ENCODE results near the gene SH3TC1. TPM values are rescaled to one million over a fixed set of nuclear protein-coding genes. Genes with fewer than 3 reads are reported as not detected.

SH3TC1 gene
- total RNA-seq, 2 experiments from 2014 or later = 5.9 to 6.0 TPM

- ChIA-PET POLR2A (no interaction called here), CTCF (interaction anchor here (0.7 kb wide), 1 partner anchor 9 kb away, joined by 5 read pairs; no protein-coding TSS in a partner anchor)
These were observed 23.7 kb downstream of the SH3TC1 start for GRCh38 chr4:8222609-8223388.

DNA sequence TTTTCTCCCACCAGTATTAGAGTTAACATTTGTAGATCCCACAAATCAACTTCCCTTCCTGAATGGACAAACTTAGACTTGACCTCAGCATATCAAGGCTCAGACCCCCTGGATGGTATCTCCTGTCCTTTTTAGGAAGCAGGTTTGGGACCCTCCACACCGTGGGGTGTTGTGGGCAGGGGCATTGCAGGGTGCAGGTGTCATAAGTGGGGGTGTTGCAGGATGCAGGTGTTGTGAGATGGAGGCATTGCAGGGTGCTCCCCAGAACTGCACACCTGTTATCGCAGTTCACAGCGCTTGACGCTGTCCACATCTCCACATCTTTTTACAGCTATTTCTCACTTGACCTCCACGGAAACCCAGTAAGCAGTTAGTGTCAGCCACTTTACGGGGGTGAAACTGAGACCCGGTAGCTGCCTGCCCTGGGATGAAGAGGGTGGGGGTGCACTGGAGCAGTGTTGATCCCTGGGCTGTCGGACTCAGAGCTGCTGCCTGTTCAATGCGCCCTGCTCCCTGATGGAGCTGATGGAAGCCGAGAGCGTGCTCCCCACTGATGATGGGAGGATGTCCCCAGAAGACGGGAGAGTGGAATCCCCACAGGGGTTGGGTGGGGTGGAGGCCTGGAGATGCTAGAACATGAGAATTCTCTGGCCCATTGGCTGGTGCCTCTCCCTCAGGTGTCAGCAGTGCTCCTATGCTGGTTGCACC, 25.3 kb downstream of the SH3TC1 start:
- ChIA-PET POLR2A (no interaction called here), CTCF (no interaction called here)

DNA sequence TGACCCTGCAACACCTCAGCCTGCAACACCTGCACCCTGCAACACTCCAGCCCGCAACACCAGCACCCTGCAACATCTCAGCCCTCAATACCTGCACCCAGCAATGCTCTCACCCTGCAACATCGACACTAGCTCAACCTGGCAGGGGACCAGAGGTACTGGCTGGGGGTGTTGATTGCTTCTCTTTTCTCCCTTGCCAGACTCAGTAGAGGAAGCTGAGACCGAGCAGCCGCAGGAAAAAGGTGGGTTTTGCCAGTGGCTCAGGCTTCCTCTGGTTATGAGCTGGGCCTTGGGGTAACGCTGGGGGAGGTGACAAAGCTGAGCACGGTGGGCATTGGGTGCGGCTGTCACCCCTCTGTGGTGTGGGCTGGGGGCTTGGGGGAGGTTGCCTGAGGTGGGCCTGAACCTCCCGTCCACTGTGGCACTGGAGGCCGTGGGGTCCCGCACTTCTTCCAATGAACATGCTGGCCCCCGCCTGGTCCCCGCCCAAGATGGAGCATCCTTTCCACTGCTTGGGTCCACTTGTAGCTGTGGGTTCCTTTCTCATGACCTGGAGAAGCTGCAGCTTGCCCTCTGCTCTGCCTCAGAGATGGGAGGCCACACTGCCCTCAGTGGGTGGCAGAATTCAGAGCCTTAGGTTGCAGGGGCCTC, 26.0 kb downstream of the SH3TC1 start:
- POLR2A ChIA-PET = interaction anchor here (0.9 kb wide), 1 partner anchor 25 kb away, joined by 3 read pairs; no protein-coding TSS in a partner anchor

DNA sequence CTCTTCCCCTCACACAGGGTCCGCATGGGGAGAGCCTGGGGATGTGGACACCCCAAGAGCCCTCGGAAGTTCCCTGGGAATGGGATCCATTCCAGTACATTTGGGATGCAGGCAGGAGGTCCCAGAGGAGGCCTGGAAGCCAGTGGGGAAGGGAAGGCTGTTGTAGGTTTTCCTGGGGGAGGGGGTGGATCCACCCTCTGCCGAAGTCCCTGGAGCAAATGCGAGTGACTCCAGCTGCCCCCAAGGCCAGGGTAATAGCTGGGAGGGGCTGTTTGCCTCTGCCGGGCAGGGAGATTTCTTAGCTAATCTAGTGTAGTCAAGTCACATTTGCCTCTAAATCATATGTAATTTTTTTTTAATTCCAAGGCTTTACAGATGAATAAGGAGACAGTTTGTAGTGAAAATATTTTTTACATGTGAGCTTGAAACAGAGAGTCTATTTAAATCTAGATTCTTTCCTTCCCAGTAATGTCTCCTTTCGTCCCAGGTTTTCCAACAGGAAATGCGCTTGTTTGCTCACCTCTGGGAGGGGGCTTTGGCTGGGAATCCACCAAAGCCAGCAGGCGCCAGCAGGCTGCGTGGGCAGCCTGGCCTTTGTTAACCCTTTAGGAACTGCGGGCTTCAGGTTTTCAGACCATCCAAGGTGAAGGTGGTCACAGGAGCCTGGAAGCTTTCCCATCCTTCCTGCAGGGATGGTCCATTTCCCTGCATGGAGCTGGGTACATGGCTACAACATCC, 26.8 kb downstream of the SH3TC1 start:
- ChIA-PET POLR2A (interaction anchor here (0.9 kb wide), 1 partner anchor 26 kb away, joined by 3 read pairs; no protein-coding TSS in a partner anchor), CTCF (interaction anchor here (1.7 kb wide), 1 partner anchor 16 kb away, joined by 5 read pairs; no protein-coding TSS in a partner anchor)

More for the DNA sequence above, 26.0 kb downstream of the SH3TC1 start:
- CTCF ChIA-PET = interaction anchor here (1.7 kb wide), 1 partner anchor 17 kb away, joined by 5 read pairs; no protein-coding TSS in a partner anchor

- ChIA-PET CTCF (no interaction called here), POLR2A (no interaction called here)
These were observed 28.2 kb downstream of the SH3TC1 start for GRCh38 chr4:8227201-8227770.

- POLR2A ChIA-PET = no interaction called here
- CTCF ChIA-PET = no interaction called here
These were observed 28.8 kb downstream of the SH3TC1 start for GRCh38 chr4:8227771-8228318.

DNA sequence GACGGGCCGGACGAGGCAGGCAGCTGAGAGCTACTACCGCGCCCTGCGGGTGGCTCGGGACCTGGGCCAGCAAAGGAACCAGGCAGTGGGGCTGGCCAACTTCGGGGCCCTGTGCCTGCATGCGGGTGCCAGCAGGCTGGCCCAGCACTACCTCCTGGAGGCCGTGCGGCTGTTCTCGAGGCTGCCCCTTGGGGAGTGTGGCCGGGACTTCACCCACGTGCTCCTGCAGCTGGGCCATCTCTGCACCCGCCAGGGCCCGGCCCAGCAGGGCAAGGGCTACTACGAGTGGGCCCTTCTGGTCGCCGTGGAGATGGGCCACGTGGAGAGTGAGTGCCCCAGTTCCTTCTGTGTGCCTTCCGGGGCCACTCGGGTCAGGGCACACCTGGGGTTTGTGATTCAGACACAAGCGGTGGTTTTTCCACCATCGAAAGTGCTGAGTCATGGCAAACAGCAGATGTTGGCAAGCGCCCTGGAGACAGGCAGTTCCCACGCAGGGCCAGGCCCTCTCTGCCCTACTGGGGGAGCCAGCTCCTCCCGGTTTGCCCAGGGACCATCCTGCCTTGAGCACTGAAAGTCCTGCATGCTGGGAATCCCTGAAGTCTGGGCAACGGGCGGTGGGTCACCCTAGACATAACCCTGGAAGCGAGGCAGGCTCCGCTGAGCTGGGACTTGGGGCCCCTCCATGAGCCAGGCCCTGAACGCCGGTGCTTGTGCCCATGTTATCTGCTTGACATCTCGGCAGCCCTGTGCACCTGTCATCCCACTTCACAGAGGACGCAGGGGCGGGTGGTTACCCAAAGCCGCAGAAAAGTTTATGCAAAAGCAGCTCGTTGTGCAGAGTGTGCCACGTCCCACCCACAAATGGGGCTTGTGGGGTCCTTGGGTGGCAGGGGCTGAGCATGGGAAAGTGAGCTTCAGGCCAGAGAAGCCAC, 29.5 kb downstream of the SH3TC1 start:
- ChIA-PET CTCF (interaction anchor here (1.0 to 1.2 kb wide), 3 partner anchors 10 to 28 kb away, joined by 3 to 4 read pairs (median 3); no protein-coding TSS in a partner anchor), POLR2A (interaction anchor here (0.7 to 0.9 kb wide), 3 partner anchors 30 to 1557 kb away, joined by 3 to 5 read pairs (median 3); partner anchors contain the start of gene SH3TC1)

DNA sequence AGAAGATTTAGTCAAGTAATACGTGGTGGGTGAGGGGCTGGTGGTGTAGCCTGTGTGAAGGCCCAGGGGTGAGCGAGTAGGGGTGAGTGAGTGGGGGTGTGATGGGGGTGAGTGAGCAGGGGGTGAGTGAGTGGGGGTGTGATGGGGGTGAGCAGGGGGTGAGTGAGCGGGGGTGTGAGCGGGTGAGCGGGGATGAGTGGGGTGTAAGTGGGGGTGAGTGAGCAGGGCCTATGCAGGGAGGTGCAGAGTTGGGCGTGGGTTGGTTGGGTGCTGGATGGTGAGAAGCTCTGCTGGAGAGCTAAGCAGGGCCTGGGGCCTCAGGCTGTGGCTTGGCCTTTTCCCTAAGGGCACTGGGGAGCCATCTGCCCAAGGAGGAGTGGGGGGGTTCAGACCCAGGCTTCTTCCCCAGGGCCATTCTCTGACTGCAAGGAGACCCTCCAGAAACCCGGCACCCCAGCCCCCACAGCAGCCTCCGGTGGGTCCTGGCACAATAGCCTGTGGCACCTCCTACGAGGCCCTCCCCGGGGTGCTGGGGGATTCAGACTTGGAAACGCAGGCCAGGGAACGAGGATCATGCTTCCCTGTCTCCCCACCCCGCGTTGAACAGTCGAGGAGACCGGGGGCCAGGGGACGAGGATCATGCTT, 30.4 kb downstream of the SH3TC1 start:
- ChIA-PET POLR2A (interaction anchor here (0.7 to 0.9 kb wide), 3 partner anchors 31 to 1558 kb away, joined by 3 to 5 read pairs (median 3); partner anchors contain the start of gene SH3TC1), CTCF (interaction anchor here (1.0 to 1.2 kb wide), 3 partner anchors 9 to 29 kb away, joined by 3 to 4 read pairs (median 3); no protein-coding TSS in a partner anchor)

DNA sequence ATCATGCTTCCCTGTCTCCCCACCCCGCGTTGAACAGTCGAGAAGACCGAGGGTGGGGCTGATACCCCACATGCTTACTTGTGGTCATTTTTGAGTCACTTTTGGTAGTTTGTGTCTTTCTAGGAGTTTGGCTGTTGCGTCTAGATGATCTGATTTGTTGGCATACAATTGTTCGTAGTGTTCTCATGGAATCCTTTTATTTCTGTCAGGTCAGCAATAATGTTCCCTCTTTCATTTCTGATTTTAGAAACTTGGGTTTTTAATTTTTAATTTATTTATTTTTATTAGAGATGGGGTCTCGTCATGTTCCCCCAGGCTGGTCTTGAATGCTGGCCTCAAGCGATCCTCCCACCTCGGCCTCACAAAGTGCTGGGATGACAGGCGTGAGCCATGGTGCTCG, 30.9 kb downstream of the SH3TC1 start:
- POLR2A ChIA-PET = no interaction called here

DNA sequence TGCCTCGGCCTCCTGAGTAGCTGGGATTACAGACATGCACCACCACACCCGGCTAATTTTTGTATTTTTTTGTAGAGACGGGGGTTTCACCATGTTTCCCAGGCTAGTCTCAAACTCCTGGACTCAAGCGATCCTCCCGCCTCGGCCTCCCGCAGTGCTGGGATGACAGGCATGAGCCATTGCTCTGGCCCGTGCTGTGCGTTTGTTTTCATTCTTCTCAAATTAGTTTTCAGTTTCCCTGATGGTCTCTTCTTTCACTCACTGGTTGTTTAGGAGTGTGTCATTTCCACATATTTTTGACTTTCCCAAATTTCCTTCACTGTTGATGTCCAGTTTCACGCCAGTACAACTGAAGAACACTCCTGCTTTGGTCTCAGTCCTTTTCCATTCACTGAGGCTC, 31.8 kb downstream of the SH3TC1 start:
- ChIA-PET CTCF (interaction anchor here (1.1 kb wide), 1 partner anchor 11 kb away, joined by 3 read pairs; no protein-coding TSS in a partner anchor), POLR2A (no interaction called here)

More for the DNA sequence above, 30.9 kb downstream of the SH3TC1 start:
- CTCF ChIA-PET = interaction anchor here (1.1 kb wide), 1 partner anchor 30 kb away, joined by 3 read pairs; no protein-coding TSS in a partner anchor

DNA sequence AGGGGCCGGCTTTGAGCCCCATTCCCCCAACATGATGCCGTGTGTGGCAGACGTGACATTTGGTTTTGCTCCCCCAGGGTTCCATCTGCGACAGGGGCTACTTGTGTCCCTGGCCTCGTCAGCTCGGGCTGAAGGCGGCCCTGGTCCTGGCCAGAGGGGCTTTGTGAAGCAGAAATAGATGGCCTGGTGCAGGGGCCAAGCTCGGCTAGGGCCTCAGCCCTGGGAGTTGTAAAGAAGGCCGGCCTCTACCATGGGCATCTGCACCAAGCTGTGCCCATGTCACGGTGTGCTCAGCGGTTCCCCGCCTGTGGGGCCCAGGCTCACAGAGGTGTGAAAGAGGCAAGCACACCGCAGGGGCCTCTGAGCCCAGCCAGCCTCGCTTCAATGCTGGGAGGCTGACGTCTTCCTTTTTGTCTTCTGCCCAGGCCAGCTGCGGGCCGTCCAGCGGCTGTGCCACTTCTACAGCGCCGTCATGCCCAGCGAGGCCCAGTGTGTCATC, 32.5 kb downstream of the SH3TC1 start:
- ChIA-PET CTCF (interaction anchor here (1.1 kb wide), 1 partner anchor 11 kb away, joined by 3 read pairs; no protein-coding TSS in a partner anchor), POLR2A (no interaction called here)

- ChIA-PET CTCF (interaction anchor here (1.1 kb wide), 1 partner anchor 10 kb away, joined by 3 read pairs; no protein-coding TSS in a partner anchor), POLR2A (no interaction called here)
These were observed 33.7 kb downstream of the SH3TC1 start for GRCh38 chr4:8232748-8233147.

DNA sequence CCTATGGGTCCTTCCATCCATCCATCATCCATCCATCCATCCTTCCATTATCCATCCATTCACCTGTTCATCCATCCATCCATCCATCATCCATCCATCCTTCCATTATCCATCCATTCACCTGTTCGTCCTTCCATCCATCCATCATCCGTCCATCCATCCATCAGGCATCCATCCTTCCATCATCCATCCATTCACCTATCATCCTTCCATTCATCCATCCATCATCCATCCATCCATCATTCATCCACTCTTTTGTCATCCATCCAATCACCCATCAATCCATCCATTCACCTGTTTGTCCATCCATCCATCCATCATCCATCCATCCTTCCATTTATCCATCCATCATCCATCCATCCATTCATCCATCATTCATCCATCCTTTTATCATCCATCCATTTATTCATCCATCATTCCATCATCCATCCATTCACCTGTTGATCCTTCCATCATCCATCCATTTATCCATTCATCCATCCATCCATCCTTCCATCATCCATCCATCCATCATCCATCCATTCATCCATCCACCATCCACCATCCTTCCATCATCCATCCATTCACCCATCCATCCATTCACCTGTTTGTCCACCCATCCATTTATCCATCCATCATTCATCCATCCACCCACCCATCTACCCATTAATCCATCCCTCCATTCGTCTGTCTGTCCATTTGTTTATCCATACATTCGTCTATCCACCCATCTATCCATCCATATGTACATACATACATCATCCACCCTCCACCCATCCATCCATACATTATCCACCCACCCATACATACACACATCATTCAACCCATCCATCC, 34.8 kb downstream of the SH3TC1 start:
- CTCF ChIA-PET = no interaction called here

DNA sequence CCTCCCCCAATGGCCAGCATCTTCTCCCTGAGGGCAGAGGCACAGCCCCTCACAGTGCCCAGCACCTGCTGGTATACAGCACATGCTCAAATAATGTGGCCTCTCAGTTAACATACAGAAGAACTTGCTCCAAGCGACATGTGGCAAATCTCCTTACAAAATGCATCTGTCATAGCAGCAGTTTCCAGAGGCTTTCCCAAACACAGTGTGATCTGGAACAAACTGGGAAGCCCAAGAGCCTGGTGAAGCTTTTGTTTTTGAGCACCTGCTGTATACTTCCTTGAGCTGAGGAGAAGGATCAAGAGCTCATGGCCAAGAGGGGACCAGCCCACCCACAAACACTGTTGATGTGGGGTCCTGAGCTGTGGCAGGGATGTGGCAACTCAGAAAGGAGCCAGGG, 35.6 kb downstream of the SH3TC1 start:
- ChIA-PET CTCF (no interaction called here), POLR2A (no interaction called here)

More for the DNA sequence above, 34.8 kb downstream of the SH3TC1 start:
- POLR2A ChIA-PET = no interaction called here

- POLR2A ChIA-PET = no interaction called here
- CTCF ChIA-PET = no interaction called here
These were observed 36.1 kb downstream of the SH3TC1 start for GRCh38 chr4:8235224-8235623.

GRCh38 chr4:8235686-8236085, 36.6 kb downstream of the SH3TC1 start:
- POLR2A ChIA-PET = no interaction called here
- CTCF ChIA-PET = no interaction called here
